GM12878 (cell line): ENCODE data around the gene PDPK1. TPM values are rescaled to one million over a fixed set of nuclear protein-coding genes. Genes with fewer than 3 reads are reported as not detected.

Source experiments
- ATAC-seq: fragments of 200-7000 bp; cut with Tn5 transposase; 3 replicates; pipeline ENCODE4 v1.9.1; 2020; ENCODE audit warnings: mild to moderate bottlenecking, moderate library complexity
- BruUV-seq: library from RNA; stranded (reverse); fragments of 400-500 nt; replicated peaks from 2 replicates; lab custom pipeline; 2021; lab: Mats Ljungman, UMichigan
- CTCF ChIA-PET: fragments of 300-600 bp; sonication (Branson Sonifier 250); formaldehyde crosslinking; extraction: SDS; loops from one replicate; lab custom pipeline; 2021; ENCODE audit warnings: inconsistent platforms; lab: Yijun Ruan, JAX
- POLR2A ChIA-PET: fragments of 350-600 bp; formaldehyde crosslinking; extraction: SDS; loops from one replicate; lab custom pipeline; 2021; ENCODE audit warnings: inconsistent platforms; lab: Charles Lee
- RAD21 ChIA-PET: fragments of 300-600 bp; sonication (Branson Sonifier 250); formaldehyde crosslinking; loops from one replicate; lab custom pipeline; 2023; ENCODE audit warnings: antibody characterized with exemption; ENCODE audit not compliant: unreplicated experiment; lab: Charles Lee
- SMC1A ChIA-PET: fragments of 300-600 bp; sonication (Branson Sonifier 250); formaldehyde crosslinking; loops from one replicate; lab custom pipeline; 2023; ENCODE audit not compliant: unreplicated experiment, uncharacterized antibody; lab: Charles Lee
- DNase-seq: peaks from one replicate; pipeline ENCODE4 v3.0.0-alpha.2; 2011; ENCODE audit warnings: low read depth, low spot score
- FAIRE-seq: peaks from 3 replicates; lab custom pipeline; 2011; peaks lifted over from hg19 to GRCh38; lab: Jason Lieb, UNC
- H2AFZ ChIP-seq: 2 replicates; pipeline ENCODE4 v1.6.0; 2011; ENCODE audit warnings: low read depth, low read length, control low read depth; ENCODE audit not compliant: control insufficient read depth
- H3K27ac ChIP-seq: 2 replicates; pipeline ENCODE4 v1.5.1; 2011; ENCODE audit warnings: control low read depth; ENCODE audit not compliant: control insufficient read depth, insufficient read depth
- H3K27me3 ChIP-seq, 2 experiments: replicated peaks in 1 of 2; 2 replicates each; pipeline versions ENCODE4 v1.6.0 to v1.6.1; 2011; ENCODE audit warnings: low read length in 1 of 2; ENCODE audit not compliant: control insufficient read depth in 2 of 2, insufficient read depth in 2 of 2
- H3K36me3 ChIP-seq, 2 experiments: 2 replicates each; pipeline ENCODE4 v1.5.1; 2011; ENCODE audit warnings: low read length in 1 of 2; ENCODE audit not compliant: control insufficient read depth in 2 of 2, insufficient read depth in 2 of 2
- H3K4me1 ChIP-seq: 2 replicates; pipeline ENCODE4 v1.6.1; 2011; ENCODE audit warnings: mild to moderate bottlenecking, low read length, moderate library complexity, mixed read lengths; ENCODE audit not compliant: control insufficient read depth, insufficient read depth
- H3K4me2 ChIP-seq: 2 replicates; pipeline ENCODE4 v1.6.0; 2011; ENCODE audit warnings: control low read depth; ENCODE audit not compliant: control insufficient read depth, insufficient read depth
- H3K4me3 ChIP-seq: fragments of 200-600 bp; sonication (generic); 2 replicates; pipeline ENCODE4 v1.5.1; 2016
- H3K79me2 ChIP-seq: 2 replicates; pipeline ENCODE4 v1.6.0; 2011; ENCODE audit warnings: low read length; ENCODE audit not compliant: control insufficient read depth, insufficient read depth
- H3K9ac ChIP-seq: 2 replicates; pipeline ENCODE4 v1.8.0; 2011; ENCODE audit warnings: low read length, control low read depth, mixed read lengths; ENCODE audit not compliant: control insufficient read depth, insufficient read depth
- H3K9me3 ChIP-seq: replicated peaks from 3 replicates; pipeline ENCODE4 v1.5.1; 2011; ENCODE audit warnings: mild to moderate bottlenecking, low read length; ENCODE audit not compliant: control insufficient read depth, insufficient read depth
- H4K20me1 ChIP-seq: 2 replicates; pipeline ENCODE4 v1.6.0; 2011; ENCODE audit not compliant: control insufficient read depth, insufficient read depth
- BRCA1 ChIP-seq: IDR thresholded peaks from 2 replicates; pipeline ENCODE4 v1.6.1; 2011; ENCODE audit warnings: low read depth, low read length, improper control_type of control experiment
- CBX3 ChIP-seq: fragments of 200-600 bp; sonication (generic); IDR thresholded peaks from 2 replicates; pipeline ENCODE4 v1.6.1; 2016; ENCODE audit warnings: low read depth, borderline replicate concordance
- CHD1 ChIP-seq: IDR thresholded peaks from 2 replicates; pipeline ENCODE4 v1.6.1; 2012; ENCODE audit warnings: low read depth, low read length, improper control_type of control experiment
- CHD4 ChIP-seq: fragments of 200-600 bp; sonication (generic); IDR thresholded peaks from 2 replicates; pipeline ENCODE4 v1.6.1; 2016; ENCODE audit warnings: mild to moderate bottlenecking
- EGR1 ChIP-seq, 2 experiments: IDR thresholded peaks; 1 replicate in 1 of 2; 2 replicates in 1 of 2; pipeline ENCODE4 v1.6.1; 2011 to 2012; ENCODE audit warnings: low read depth in 2 of 2, low read length in 2 of 2, borderline replicate concordance in 1 of 2, mild to moderate bottlenecking in 1 of 2, moderate library complexity in 1 of 2
- FOXK2 ChIP-seq: fragments of 450-650 bp; IDR thresholded peaks from 2 replicates; pipeline ENCODE4 v1.6.1; 2017; ENCODE audit warnings: mild to moderate bottlenecking, moderate library complexity
- JUND ChIP-seq: IDR thresholded peaks from 2 replicates; pipeline ENCODE4 v1.6.1; 2012; ENCODE audit warnings: low read depth, mild to moderate bottlenecking, low read length, improper control_type of control experiment, moderate library complexity
- KAT2A ChIP-seq: conservative IDR thresholded peaks from 2 replicates; pipeline ENCODE4 v1.6.1; 2011; ENCODE audit warnings: low read depth, low read length; ENCODE audit not compliant: control insufficient read depth
- MYC ChIP-seq: IDR thresholded peaks from 2 replicates; pipeline ENCODE4 v1.6.1; 2011; ENCODE audit warnings: mild to moderate bottlenecking, low read length, moderate library complexity, inconsistent platforms; ENCODE audit not compliant: insufficient read depth, insufficient replicate concordance, insufficient read length, severe bottlenecking
- NFYA ChIP-seq: IDR thresholded peaks from 2 replicates; pipeline ENCODE4 v1.6.1; 2011; ENCODE audit warnings: low read depth, mild to moderate bottlenecking, low read length, improper control_type of control experiment, borderline replicate concordance
- NFYB ChIP-seq: IDR thresholded peaks from 2 replicates; pipeline ENCODE4 v1.6.1; 2011; ENCODE audit warnings: low read depth, mild to moderate bottlenecking, low read length, improper control_type of control experiment, moderate library complexity; ENCODE audit not compliant: insufficient read depth
- NRF1 ChIP-seq: conservative IDR thresholded peaks from 2 replicates; pipeline ENCODE4 v1.6.1; 2011; ENCODE audit warnings: mild to moderate bottlenecking, low read depth, low read length, improper control_type of control experiment
- SREBF2 ChIP-seq: IDR thresholded peaks from 2 replicates; pipeline ENCODE4 v1.6.1; 2012; ENCODE audit warnings: mild to moderate bottlenecking, low read length
- ZBED1 ChIP-seq: IDR thresholded peaks from 2 replicates; pipeline ENCODE4 v1.6.1; 2016; ENCODE audit warnings: borderline replicate concordance
- ZNF622 ChIP-seq: fragments of 450-650 bp; IDR thresholded peaks from 2 replicates; pipeline ENCODE4 v1.6.1; 2017; ENCODE audit warnings: mild to moderate bottlenecking, inconsistent platforms
- WGBS: methylation state at CpG from one replicate; pipeline ENCODE4 v1.1.6; 2016; ENCODE audit warnings: low lambda C conversion rate; ENCODE audit not compliant: insufficient replicate concordance, insufficient coverage; ENCODE audit errors: missing lambda C conversion rate; 5-methylcytosine and 5-hydroxymethylcytosine counted together
- in situ Hi-C: fragments of 300-500 bp; cut with MboI; formaldehyde crosslinking; loops from 9 replicates; pipeline ENCODE4 v1.14.3; 2018; ENCODE audit warnings: mixed read lengths
- intact Hi-C: fragments of 100-400 bp; cut with micrococcal nuclease; formaldehyde crosslinking; loops from one replicate; pipeline ENCODE4 v1.14.2; 2022; ENCODE audit not compliant: unreplicated experiment
- polyA plus RNA-seq, 11 experiments: library from polyadenylated mRNA; depleted of rRNA in 4 of 11; unstranded in 6 of 11; stranded (reverse) in 5 of 11; fragments of >200 nt; fragmentation: Nextera tagmentation in 4 of 11; fragmentation: Illumina TruSeq in 1 of 11; extraction: Ambion mirVana in 4 of 11; extraction: Trizol in 1 of 11; gene quantifications; 1 replicate in 1 of 11; 2 replicates in 10 of 11; pipeline versions ENCODE4 v1.2.1 to v1.2.3, GENCODE V29; 2011 to 2016; ENCODE audit warnings: inconsistent platforms in 2 of 11, missing spikeins in 2 of 11, low read depth in 1 of 11
- total RNA-seq, 4 experiments: library from RNA; depleted of rRNA in 3 of 4; stranded (reverse); fragments of >200 nt in 3 of 4; fragmentation: Illumina TruSeq in 1 of 4; extraction: Trizol in 1 of 4; gene quantifications; 2 replicates each; pipeline versions ENCODE4 v1.2.1 to v1.2.3, GENCODE V29; 2013 to 2021
- TF ChIP-seq, protein P1 (sequence below): IDR thresholded peaks from 2 replicates; pipeline ENCODE4 v1.6.1; 2012; ENCODE audit warnings: low read depth, low read length, improper control_type of control experiment
- TF ChIP-seq, protein P2 (sequence below): IDR thresholded peaks from 2 replicates; pipeline ENCODE4 v1.6.1; 2012; ENCODE audit warnings: low read depth, low read length, improper control_type of control experiment
- TF ChIP-seq, protein P3 (sequence below): IDR thresholded peaks from 2 replicates; pipeline ENCODE4 v1.6.1; 2011; ENCODE audit warnings: mild to moderate bottlenecking, low read depth, low read length, moderate library complexity; ENCODE audit not compliant: insufficient replicate concordance

The PDPK1 gene
- total and polyA plus RNA-seq, 10 of the 15 experiments (the other 5 are each of a cell fraction or from before 2014, with no cell fraction given): 3.9 to 41.3 (median 25.5) TPM

DNA sequence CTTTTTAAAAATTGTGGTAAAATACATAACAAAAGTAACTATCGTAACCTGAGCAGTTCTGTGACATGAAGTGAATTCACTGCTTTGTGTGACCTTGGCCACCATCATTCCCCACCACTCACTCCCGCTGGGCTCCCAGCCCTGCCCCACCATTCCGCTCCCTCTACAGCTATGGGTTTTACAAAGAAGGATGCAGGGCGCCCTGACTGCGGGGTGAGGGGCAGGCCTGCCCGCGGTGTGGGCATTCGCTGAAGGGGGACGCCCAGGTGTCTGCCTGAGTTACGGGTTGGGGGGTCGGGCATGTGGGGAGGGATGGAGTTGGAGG is 6.5 kb upstream of the PDPK1 start, which contains the start of gene CEMP1:
Gene CEMP1 (minus strand): TSS at position 38 of the 325 bp plus-strand sequence. CDS start 335 bp downstream, outside the sequence.
- in situ Hi-C loops: no loop called here
- 13% methylated on average over 11 of the region's 11 CpGs for WGBS
- H3K4me1 ChIP-seq: peaks cover 13% of the 10 kb centered on the region
- TF ChIP-seq NFYB (no peak), CHD1 (no peak), SREBF2 (no peak), ZNF622 (no peak), CHD4 (no peak), NRF1 (no peak), NFYA (no peak), JUND (no peak), ZBED1 (no peak), FOXK2 (no peak), KAT2A (no peak), BRCA1 (no peak), MYC (no peak), CBX3 (no peak), EGR1 (IDR thresholded peaks at IDR 0.05; ENCODE audit: borderline replicate concordance in 1 of 2, low read depth in 2 of 2, low read length in 2 of 2) (no peak)
- TF ChIP-seq, protein P1, sequence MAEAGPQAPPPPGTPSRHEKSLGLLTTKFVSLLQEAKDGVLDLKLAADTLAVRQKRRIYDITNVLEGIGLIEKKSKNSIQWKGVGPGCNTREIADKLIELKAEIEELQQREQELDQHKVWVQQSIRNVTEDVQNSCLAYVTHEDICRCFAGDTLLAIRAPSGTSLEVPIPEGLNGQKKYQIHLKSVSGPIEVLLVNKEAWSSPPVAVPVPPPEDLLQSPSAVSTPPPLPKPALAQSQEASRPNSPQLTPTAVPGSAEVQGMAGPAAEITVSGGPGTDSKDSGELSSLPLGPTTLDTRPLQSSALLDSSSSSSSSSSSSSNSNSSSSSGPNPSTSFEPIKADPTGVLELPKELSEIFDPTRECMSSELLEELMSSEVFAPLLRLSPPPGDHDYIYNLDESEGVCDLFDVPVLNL: no peak
- TF ChIP-seq, protein P2, sequence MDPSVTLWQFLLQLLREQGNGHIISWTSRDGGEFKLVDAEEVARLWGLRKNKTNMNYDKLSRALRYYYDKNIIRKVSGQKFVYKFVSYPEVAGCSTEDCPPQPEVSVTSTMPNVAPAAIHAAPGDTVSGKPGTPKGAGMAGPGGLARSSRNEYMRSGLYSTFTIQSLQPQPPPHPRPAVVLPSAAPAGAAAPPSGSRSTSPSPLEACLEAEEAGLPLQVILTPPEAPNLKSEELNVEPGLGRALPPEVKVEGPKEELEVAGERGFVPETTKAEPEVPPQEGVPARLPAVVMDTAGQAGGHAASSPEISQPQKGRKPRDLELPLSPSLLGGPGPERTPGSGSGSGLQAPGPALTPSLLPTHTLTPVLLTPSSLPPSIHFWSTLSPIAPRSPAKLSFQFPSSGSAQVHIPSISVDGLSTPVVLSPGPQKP: no peak
- TF ChIP-seq, protein P3, sequence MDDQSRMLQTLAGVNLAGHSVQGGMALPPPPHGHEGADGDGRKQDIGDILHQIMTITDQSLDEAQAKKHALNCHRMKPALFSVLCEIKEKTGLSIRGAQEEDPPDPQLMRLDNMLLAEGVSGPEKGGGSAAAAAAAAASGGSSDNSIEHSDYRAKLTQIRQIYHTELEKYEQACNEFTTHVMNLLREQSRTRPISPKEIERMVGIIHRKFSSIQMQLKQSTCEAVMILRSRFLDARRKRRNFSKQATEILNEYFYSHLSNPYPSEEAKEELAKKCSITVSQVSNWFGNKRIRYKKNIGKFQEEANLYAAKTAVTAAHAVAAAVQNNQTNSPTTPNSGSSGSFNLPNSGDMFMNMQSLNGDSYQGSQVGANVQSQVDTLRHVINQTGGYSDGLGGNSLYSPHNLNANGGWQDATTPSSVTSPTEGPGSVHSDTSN: no peak
- TF ChIP-seq, all 136 proteins: peak for 0
- Histone ChIP-seq H3K79me2 (no peaks in the 10 kb centered on the region), H2AFZ (peak within 1 kb of the TSS; percentile 82), H3K9ac (peak within 1 kb of the TSS; percentile 85), H3K9me3 (no peaks in the 10 kb centered on the region), H3K4me3 (peak within 1 kb of the TSS; percentile 95), H3K27ac (peak within 1 kb of the TSS; percentile 89), H3K4me2 (peak within 1 kb of the TSS; percentile 100), H3K36me3 (peaks cover 4 to 18% of the 10 kb centered on the region in 2 experiments; a peak in 3 of 4 replicates), H3K27me3 (no peaks in the 10 kb centered on the region), H4K20me1 (no peaks in the 10 kb centered on the region)
- ChIA-PET RAD21 (no interaction called here), SMC1A (no interaction called here), POLR2A (interaction anchor here (1.1 kb wide), 1 partner anchor 11 kb away, joined by 4 read pairs; the partner anchor contains the start of gene AMDHD2), CTCF (no interaction called here)
- no peak for ATAC-seq
- no peak for FAIRE-seq
- no peak for DNase-seq
- no TSS peak for BruUV-seq
- intact Hi-C loops: loop anchor here (10.0 kb wide), 1 partner anchor 153 kb away; the partner anchor contains the start of gene KCTD5
